Ovary (tissue), 9 donors: ENCODE data around the gene CP. TPM values are rescaled to one million over a fixed set of nuclear protein-coding genes. Genes with fewer than 3 reads are reported as not detected.
"Not testable (repeated sequence)": the region's sequence is repeated elsewhere in the genome, so short reads cannot be mapped to it uniquely, and the experiment has no call there.

ENCODE experiments used
- DNase-seq, 5 donors: peaks; one replicate each; pipeline ENCODE4 v3.0.0-alpha.2; 2019 to 2020
- H3K27ac ChIP-seq, 2 donors: fragments of 200-600 bp; one replicate each; pipeline versions ENCODE4 v1.5.1 to v1.8.0; 2019 to 2022
- H3K27me3 ChIP-seq: fragments of 200-600 bp; one replicate; pipeline ENCODE4 v1.8.0; 2022
- H3K36me3 ChIP-seq: fragments of 200-600 bp; sonication (generic); one replicate; pipeline ENCODE4 v1.5.1; 2019
- H3K4me1 ChIP-seq: one replicate; pipeline ENCODE4 v1.8.1; 2013; ENCODE audit warnings: mild to moderate bottlenecking, moderate library complexity; ENCODE audit not compliant: insufficient read depth
- H3K4me3 ChIP-seq: fragments of 200-600 bp; sonication (generic); one replicate; pipeline ENCODE4 v1.5.1; 2017
- H3K9me3 ChIP-seq, 2 donors: fragments of 200-600 bp in 1 of 2; sonication (generic) in 1 of 2; one replicate each; pipeline versions ENCODE4 v1.5.1 to v1.8.1; 2013 to 2019; ENCODE audit warnings: mild to moderate bottlenecking in 1 of 2, moderate library complexity in 1 of 2
- CTCF ChIP-seq, 3 donors: fragments of 450-650 bp in 2 of 3; fragments of 200-600 bp in 1 of 3; IDR thresholded peaks; one replicate each; pipeline versions ENCODE4 v1.5.1 to v1.8.0; 2016 to 2022; ENCODE audit warnings: antibody characterized with exemption in 3 of 3, mild to moderate bottlenecking in 1 of 3
- EP300 ChIP-seq: sonication (generic); formaldehyde crosslinking; IDR thresholded peaks from one replicate; pipeline ENCODE4 v1.6.1; 2017; ENCODE audit warnings: antibody characterized with exemption
- POLR2A ChIP-seq: fragments of 450-650 bp; IDR thresholded peaks from one replicate; pipeline ENCODE4 v1.6.1; 2017; ENCODE audit warnings: antibody characterized with exemption, mild to moderate bottlenecking, moderate library complexity
- WGBS, 3 donors: extraction: QIAGEN DNeasy Blood & Tissue Kit in 1 of 3; methylation state at CpG; one replicate each; pipeline versions ENCODE4 v1.1.5 to v1.1.7; 2013 to 2017; 5-methylcytosine and 5-hydroxymethylcytosine counted together
- intact Hi-C, 4 donors: fragments of 100-400 bp; cut with DNase I; formaldehyde crosslinking; loops; one replicate each; pipeline versions ENCODE4 v1.11.0 to v1.15.1; 2022 to 2023
- polyA plus RNA-seq, 2 donors: library from polyadenylated mRNA; stranded (reverse); fragments of 200-250 nt in 1 of 2; fragments of 350-450 nt in 1 of 2; fragmentation: Illumina TruSeq in 1 of 2; extraction: RNeasy Lipid Tissue Mini Kit (QIAGEN cat#74804) in 1 of 2; gene quantifications; one replicate each; pipeline ENCODE4 v1.2.3, GENCODE V29; 2013 to 2014
- total RNA-seq, 7 donors: library from RNA; depleted of rRNA in 2 of 7; stranded (reverse); fragments of >200 nt in 2 of 7; fragmentation: NEBNext Ultra II Directional in 3 of 7; extraction: Animal tissue kit (Norgen Biotek cat#: 25700) in 3 of 7; gene quantifications; one replicate each; pipeline versions ENCODE4 v1.1.0 to v1.2.4, GENCODE V29; 2016 to 2023
- donor health status: DM: no; HTN: no; CAD: no; lungs with moderate emphysema.
- donor health status: DM: no; HTN: no; CAD: no.
- donor health status: Bipolar disorder and iron deficiency.
- donor health status: DM: yes; HTN: yes; CAD: no.
- donor health status: DM: no; HTN: no; CAD: no.
- donor health status: DM: yes; HTN: yes; CAD: no.

CP gene
- total and polyA plus RNA-seq, 9 donors: 0.40 to 90.3 (median 3.1) TPM

- H3K27me3 ChIP-seq: no peaks in the 10 kb centered on the region
- no peak overlapping the region for H3K27ac ChIP-seq
- intact Hi-C loops: no loop called here
- peaks cover 16% of the 10 kb centered on the region for H3K4me1 ChIP-seq
- H3K36me3 ChIP-seq: no peaks in the 10 kb centered on the region
- no peak for DNase-seq
- TF ChIP-seq CTCF (IDR thresholded peaks at IDR 0.05) (no peak), POLR2A (no peak), EP300 (no peak)
- no peaks in the 10 kb centered on the region for H3K9me3 ChIP-seq
- no peak overlapping the region for H3K4me3 ChIP-seq
Measured at GRCh38 chr3:149243540-149243939, 21.9 kb upstream of the CP start.

GRCh38 chr3:149239357-149239936, 17.8 kb upstream of the CP start:
- intact Hi-C loops: no loop called here
- no peak overlapping the region for H3K27ac ChIP-seq

GRCh38 chr3:149238268-149238667, 16.6 kb upstream of the CP start:
- H3K4me1 ChIP-seq, DNase-seq, H3K27me3 ChIP-seq, intact Hi-C loops, H3K27ac ChIP-seq, H3K9me3 ChIP-seq, H3K36me3 ChIP-seq, H3K4me3 ChIP-seq: not testable (repeated sequence)
- 93 to 98% (median 98%) methylated on average over 2 of the region's 2 CpGs for WGBS, 3 donors

More at GRCh38 chr3:149239357-149239936, 17.8 kb upstream of the CP start:
- Histone ChIP-seq H3K4me1 (peaks cover 1% of the 10 kb centered on the region), H3K9me3 (no peaks in the 10 kb centered on the region), H3K4me3 (no peak overlapping the region), H3K36me3 (no peaks in the 10 kb centered on the region), H3K27me3 (no peaks in the 10 kb centered on the region)
- 92 to 100% (median 96%) methylated on average over 1 of the region's 1 CpG for WGBS, 3 donors
- no peak for TF ChIP-seq POLR2A
- TF ChIP-seq CTCF (IDR thresholded peaks at IDR 0.05): no peak
- no peak for TF ChIP-seq EP300
- no peak for DNase-seq

GRCh38 chr3:149235599-149236424, 14.2 kb upstream of the CP start:
- WGBS, 3 donors: 82 to 93% (median 86%) methylated on average over 4 of the region's 4 CpGs
- TF ChIP-seq EP300: no peak
- TF ChIP-seq CTCF (IDR thresholded peaks at IDR 0.05): no peak
- no peak for TF ChIP-seq POLR2A
- intact Hi-C loops: no loop called here
- Histone ChIP-seq H3K4me1 (no peaks in the 10 kb centered on the region), H3K27me3 (no peaks in the 10 kb centered on the region), H3K4me3 (no peak overlapping the region), H3K9me3 (no peaks in the 10 kb centered on the region), H3K27ac (no peak overlapping the region), H3K36me3 (no peaks in the 10 kb centered on the region)
- no peak for DNase-seq

GRCh38 chr3:149234671-149235245, 13.1 kb upstream of the CP start:
- Histone ChIP-seq H3K27ac (no peak overlapping the region), H3K4me1 (no peaks in the 10 kb centered on the region), H3K9me3 (no peaks in the 10 kb centered on the region), H3K27me3 (no peaks in the 10 kb centered on the region), H3K4me3 (no peak overlapping the region), H3K36me3 (no peaks in the 10 kb centered on the region)
- no peak for TF ChIP-seq EP300
- no peak for TF ChIP-seq CTCF (IDR thresholded peaks at IDR 0.05)
- WGBS, 3 donors: 51 to 69% (median 63%) methylated on average over 5 of the region's 5 CpGs
- intact Hi-C loops: no loop called here
- DNase-seq: no peak
